MM.1S (cell line): ENCODE results near the gene TENT4B.

ENCODE experiments used
- CTCF ChIP-seq: fragments of 300-600 bp; sonication (generic); IDR thresholded peaks from 2 replicates; pipeline ENCODE4 v1.5.1; 2016; ENCODE audit warnings: antibody characterized with exemption, low read length, mixed read lengths
- EZH2phosphoT487 ChIP-seq: fragments of 300-600 bp; sonication (generic); IDR thresholded peaks from 2 replicates; pipeline ENCODE4 v1.6.1; 2018; ENCODE audit warnings: antibody characterized with exemption, low read length

GRCh38 chr16:50254072-50254471 lies 101.0 kb downstream of the TENT4B start:
- no peak for TF ChIP-seq CTCF
- no peak for TF ChIP-seq EZH2phosphoT487
